SK-N-SH (cell line): ENCODE data around the gene PCDHB1.

Experiments used
- EP300 ChIP-seq, 2 experiments: IDR thresholded peaks; 2 replicates each; pipeline versions ENCODE4 v1.4.0 to v1.6.1; 2012; ENCODE audit warnings: borderline replicate concordance in 1 of 2, low read depth in 1 of 2, low read length in 1 of 2
- FOXJ3 ChIP-seq: sonication (generic); formaldehyde crosslinking; IDR thresholded peaks from 2 replicates; pipeline ENCODE4 v1.5.1; 2020; ENCODE audit warnings: mild to moderate bottlenecking, missing genetic modification reagents
- GABPA ChIP-seq: IDR thresholded peaks from 2 replicates; pipeline ENCODE4 v1.4.0; 2012; ENCODE audit warnings: low read depth, mild to moderate bottlenecking
- RCOR1 ChIP-seq: fragments of 150-350 bp; IDR thresholded peaks from 2 replicates; pipeline ENCODE4 v1.6.1; 2017; ENCODE audit warnings: antibody characterized with exemption, low read length
- YY1 ChIP-seq: IDR thresholded peaks from 2 replicates; pipeline ENCODE4 v1.4.0; 2012; ENCODE audit warnings: low read depth, mild to moderate bottlenecking
- TF ChIP-seq, protein P1 (sequence below): fragments of 200-600 bp; sonication (generic); IDR thresholded peaks from 2 replicates; pipeline ENCODE4 v1.6.1; 2017; ENCODE audit warnings: antibody characterized with exemption, mild to moderate bottlenecking, moderate library complexity

GRCh38 chr5:141051521-141051866 lies 320 bp downstream of the PCDHB1 start:
- TF ChIP-seq, protein P1, sequence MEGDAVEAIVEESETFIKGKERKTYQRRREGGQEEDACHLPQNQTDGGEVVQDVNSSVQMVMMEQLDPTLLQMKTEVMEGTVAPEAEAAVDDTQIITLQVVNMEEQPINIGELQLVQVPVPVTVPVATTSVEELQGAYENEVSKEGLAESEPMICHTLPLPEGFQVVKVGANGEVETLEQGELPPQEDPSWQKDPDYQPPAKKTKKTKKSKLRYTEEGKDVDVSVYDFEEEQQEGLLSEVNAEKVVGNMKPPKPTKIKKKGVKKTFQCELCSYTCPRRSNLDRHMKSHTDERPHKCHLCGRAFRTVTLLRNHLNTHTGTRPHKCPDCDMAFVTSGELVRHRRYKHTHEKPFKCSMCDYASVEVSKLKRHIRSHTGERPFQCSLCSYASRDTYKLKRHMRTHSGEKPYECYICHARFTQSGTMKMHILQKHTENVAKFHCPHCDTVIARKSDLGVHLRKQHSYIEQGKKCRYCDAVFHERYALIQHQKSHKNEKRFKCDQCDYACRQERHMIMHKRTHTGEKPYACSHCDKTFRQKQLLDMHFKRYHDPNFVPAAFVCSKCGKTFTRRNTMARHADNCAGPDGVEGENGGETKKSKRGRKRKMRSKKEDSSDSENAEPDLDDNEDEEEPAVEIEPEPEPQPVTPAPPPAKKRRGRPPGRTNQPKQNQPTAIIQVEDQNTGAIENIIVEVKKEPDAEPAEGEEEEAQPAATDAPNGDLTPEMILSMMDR = no peak
- TF ChIP-seq EP300 (IDR thresholded peaks at IDR 0.05; ENCODE audit: borderline replicate concordance in 1 of 2, low read depth in 1 of 2, low read length in 1 of 2) (no peak), FOXJ3 (CRISPR knock-in tag) (no peak), YY1 (no peak), RCOR1 (no peak), GABPA (no peak)
